K562 (cell line): ENCODE results near the gene ALDH3B2. TPM values are rescaled to one million over a fixed set of nuclear protein-coding genes. Genes with fewer than 3 reads are reported as not detected.

Experiments
- NR2C1 ChIP-seq, 2 experiments: fragments of 450-650 bp; IDR thresholded peaks; 2 replicates each; pipeline ENCODE4 v1.6.1; 2017; ENCODE audit warnings: mild to moderate bottlenecking in 2 of 2, antibody characterized with exemption in 1 of 2, inconsistent platforms in 1 of 2, missing compliant biosample characterization in 1 of 2, missing genetic modification characterization in 1 of 2
- NR4A1 ChIP-seq, 2 experiments: fragments of 250-450 bp in 1 of 2; fragments of 450-650 bp in 1 of 2; sonication (Bioruptor Pico) in 1 of 2; IDR thresholded peaks; 2 replicates each; pipeline versions ENCODE4 v1.4.0 to v1.6.1; 2016 to 2020; ENCODE audit warnings: mild to moderate bottlenecking in 2 of 2, missing compliant biosample characterization in 1 of 2, missing genetic modification characterization in 1 of 2, moderate library complexity in 1 of 2
- RUNX1 ChIP-seq: sonication (generic); IDR thresholded peaks from 2 replicates; pipeline ENCODE4 v1.6.1; 2016; ENCODE audit warnings: antibody characterized with exemption, low read depth
- SIRT6 ChIP-seq: IDR thresholded peaks from one replicate; pipeline ENCODE4 v1.6.1; 2012; ENCODE audit warnings: low read depth, mild to moderate bottlenecking, control low read depth, inconsistent platforms, low read length, moderate library complexity
- ZKSCAN1 ChIP-seq: fragments of 150-350 bp; IDR thresholded peaks from 2 replicates; pipeline ENCODE4 v1.6.1; 2016; ENCODE audit warnings: low read depth, low read length
- polyA plus RNA-seq, 8 experiments: library from polyadenylated mRNA; depleted of rRNA in 4 of 8; stranded (reverse) in 5 of 8; unstranded in 3 of 8; fragments of >200 nt; fragmentation: Nextera tagmentation in 2 of 8; fragmentation: Illumina TruSeq in 1 of 8; extraction: Ambion mirVana in 2 of 8; extraction: Trizol in 1 of 8; gene quantifications; 2 replicates each; pipeline versions ENCODE4 v1.2.1 to v1.2.3, GENCODE V29; 2011 to 2014; ENCODE audit warnings: inconsistent platforms in 1 of 8, missing spikeins in 1 of 8
- total RNA-seq, 7 experiments: library from RNA; depleted of rRNA in 6 of 7; stranded (reverse); fragments of >200 nt in 6 of 7; fragmentation: Illumina TruSeq in 2 of 7; extraction: Trizol in 2 of 7; gene quantifications; 2 replicates each; pipeline versions ENCODE4 v1.2.1 to v1.2.3, GENCODE V29; 2011 to 2021; ENCODE audit warnings: low replicate concordance in 1 of 7
- TF ChIP-seq, protein P1 (sequence below), 2 experiments: fragments of 450-650 bp; IDR thresholded peaks; 2 replicates each; pipeline ENCODE4 v1.6.1; 2016
- TF ChIP-seq, protein P2 (sequence below): fragments of 250-450 bp; sonication (Bioruptor Pico); IDR thresholded peaks from 2 replicates; pipeline ENCODE4 v1.8.0; 2021; ENCODE audit warnings: moderate library complexity, mild to moderate bottlenecking, inconsistent platforms
- TF ChIP-seq, protein P3 (sequence below): sonication (generic); formaldehyde crosslinking; IDR thresholded peaks from 2 replicates; pipeline ENCODE4 v1.8.1; 2023; ENCODE audit warnings: mild to moderate bottlenecking, missing genetic modification reagents, moderate library complexity
- TF ChIP-seq, protein P4 (sequence below): sonication (generic); formaldehyde crosslinking; IDR thresholded peaks from 2 replicates; pipeline ENCODE4 v1.8.0; 2023; ENCODE audit warnings: missing genetic modification reagents, mild to moderate bottlenecking, borderline replicate concordance
- TF ChIP-seq, protein P5 (sequence below), 3 experiments: fragments of 200-800 bp in 1 of 3; fragments of 250-450 bp in 1 of 3; fragments of 450-650 bp in 1 of 3; sonication (Bioruptor Pico) in 1 of 3; sonication (Bioruptor generic) in 1 of 3; formaldehyde crosslinking in 1 of 3; IDR thresholded peaks; 2 replicates each; pipeline versions ENCODE4 v1.6.1 to v1.8.0; 2016 to 2022; ENCODE audit warnings: mild to moderate bottlenecking in 2 of 3, missing genetic modification characterization in 2 of 3, missing compliant biosample characterization in 1 of 3, moderate library complexity in 1 of 3

Gene ALDH3B2
- total and polyA plus RNA-seq, 9 of the 15 experiments (the other 6 are each of a cell fraction or from before 2014, with no cell fraction given): not detected

DNA sequence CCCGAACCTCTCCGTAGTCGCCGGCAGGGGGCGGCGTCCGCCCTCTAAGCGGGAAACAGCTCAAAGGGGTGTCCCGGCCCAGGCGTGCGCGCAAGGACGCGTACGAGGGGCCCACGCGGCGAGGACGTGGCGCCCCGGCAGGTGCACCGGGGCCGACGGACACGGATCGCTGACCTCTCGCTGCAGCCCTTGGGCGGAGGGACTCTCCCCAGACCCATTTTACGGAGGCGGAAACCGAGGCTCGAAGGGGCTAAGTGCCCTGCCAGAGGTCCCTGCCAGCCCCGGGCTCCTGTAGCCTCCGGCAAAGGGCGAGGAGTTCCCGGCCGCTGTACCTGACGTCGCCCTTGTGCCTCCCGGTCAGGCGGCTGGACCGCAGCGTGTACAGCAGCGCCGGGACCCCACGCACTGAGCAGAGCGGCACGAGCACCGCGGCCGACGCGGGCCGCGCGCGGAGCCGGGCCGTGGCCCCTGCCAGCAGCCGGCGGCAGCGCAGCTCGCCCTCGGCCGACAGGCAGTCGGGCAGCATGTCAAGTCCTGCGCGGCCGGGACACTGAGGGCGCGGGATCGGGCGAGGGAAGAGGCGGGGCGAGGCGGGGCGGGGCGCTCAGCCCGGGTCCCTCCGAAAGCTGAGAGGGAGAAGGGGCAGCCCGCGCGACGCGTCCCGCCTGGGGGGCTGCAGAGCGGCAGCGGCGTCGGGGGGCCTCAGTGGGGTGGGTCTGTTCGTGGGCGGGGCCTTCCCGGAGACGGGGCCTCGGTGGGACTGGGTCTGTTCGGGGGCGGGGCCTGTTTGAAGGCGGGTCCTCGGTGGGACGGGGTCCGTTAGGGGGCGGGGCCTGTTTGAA lies 44.8 kb downstream of the ALDH3B2 start, which contains the start of gene NUDT8 (continued):
- TF ChIP-seq, protein P1, sequence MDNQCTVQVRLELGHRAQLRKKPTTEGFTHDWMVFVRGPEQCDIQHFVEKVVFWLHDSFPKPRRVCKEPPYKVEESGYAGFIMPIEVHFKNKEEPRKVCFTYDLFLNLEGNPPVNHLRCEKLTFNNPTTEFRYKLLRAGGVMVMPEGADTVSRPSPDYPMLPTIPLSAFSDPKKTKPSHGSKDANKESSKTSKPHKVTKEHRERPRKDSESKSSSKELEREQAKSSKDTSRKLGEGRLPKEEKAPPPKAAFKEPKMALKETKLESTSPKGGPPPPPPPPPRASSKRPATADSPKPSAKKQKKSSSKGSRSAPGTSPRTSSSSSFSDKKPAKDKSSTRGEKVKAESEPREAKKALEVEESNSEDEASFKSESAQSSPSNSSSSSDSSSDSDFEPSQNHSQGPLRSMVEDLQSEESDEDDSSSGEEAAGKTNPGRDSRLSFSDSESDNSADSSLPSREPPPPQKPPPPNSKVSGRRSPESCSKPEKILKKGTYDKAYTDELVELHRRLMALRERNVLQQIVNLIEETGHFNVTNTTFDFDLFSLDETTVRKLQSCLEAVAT (IDR thresholded peaks at IDR 0.05): no peak
- TF ChIP-seq RUNX1 (no peak), SIRT6 (no peak), ZKSCAN1 (no peak), NR4A1 (CRISPR knock-in tag; IDR thresholded peaks at IDR 0.05) (no peak), NR4A1 (tag; IDR thresholded peaks at IDR 0.05) (peak; percentile 66; the same call in 1 of the 2 replicates), NR2C1 (IDR thresholded peaks at IDR 0.05) (no peak), NR2C1 (tag; IDR thresholded peaks at IDR 0.05) (no peak)
- TF ChIP-seq, protein P2, sequence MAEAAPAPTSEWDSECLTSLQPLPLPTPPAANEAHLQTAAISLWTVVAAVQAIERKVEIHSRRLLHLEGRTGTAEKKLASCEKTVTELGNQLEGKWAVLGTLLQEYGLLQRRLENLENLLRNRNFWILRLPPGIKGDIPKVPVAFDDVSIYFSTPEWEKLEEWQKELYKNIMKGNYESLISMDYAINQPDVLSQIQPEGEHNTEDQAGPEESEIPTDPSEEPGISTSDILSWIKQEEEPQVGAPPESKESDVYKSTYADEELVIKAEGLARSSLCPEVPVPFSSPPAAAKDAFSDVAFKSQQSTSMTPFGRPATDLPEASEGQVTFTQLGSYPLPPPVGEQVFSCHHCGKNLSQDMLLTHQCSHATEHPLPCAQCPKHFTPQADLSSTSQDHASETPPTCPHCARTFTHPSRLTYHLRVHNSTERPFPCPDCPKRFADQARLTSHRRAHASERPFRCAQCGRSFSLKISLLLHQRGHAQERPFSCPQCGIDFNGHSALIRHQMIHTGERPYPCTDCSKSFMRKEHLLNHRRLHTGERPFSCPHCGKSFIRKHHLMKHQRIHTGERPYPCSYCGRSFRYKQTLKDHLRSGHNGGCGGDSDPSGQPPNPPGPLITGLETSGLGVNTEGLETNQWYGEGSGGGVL: no peak
- TF ChIP-seq, protein P3, sequence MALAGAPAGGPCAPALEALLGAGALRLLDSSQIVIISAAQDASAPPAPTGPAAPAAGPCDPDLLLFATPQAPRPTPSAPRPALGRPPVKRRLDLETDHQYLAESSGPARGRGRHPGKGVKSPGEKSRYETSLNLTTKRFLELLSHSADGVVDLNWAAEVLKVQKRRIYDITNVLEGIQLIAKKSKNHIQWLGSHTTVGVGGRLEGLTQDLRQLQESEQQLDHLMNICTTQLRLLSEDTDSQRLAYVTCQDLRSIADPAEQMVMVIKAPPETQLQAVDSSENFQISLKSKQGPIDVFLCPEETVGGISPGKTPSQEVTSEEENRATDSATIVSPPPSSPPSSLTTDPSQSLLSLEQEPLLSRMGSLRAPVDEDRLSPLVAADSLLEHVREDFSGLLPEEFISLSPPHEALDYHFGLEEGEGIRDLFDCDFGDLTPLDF (CRISPR knock-in tag): peak; percentile 86
- TF ChIP-seq, protein P4, sequence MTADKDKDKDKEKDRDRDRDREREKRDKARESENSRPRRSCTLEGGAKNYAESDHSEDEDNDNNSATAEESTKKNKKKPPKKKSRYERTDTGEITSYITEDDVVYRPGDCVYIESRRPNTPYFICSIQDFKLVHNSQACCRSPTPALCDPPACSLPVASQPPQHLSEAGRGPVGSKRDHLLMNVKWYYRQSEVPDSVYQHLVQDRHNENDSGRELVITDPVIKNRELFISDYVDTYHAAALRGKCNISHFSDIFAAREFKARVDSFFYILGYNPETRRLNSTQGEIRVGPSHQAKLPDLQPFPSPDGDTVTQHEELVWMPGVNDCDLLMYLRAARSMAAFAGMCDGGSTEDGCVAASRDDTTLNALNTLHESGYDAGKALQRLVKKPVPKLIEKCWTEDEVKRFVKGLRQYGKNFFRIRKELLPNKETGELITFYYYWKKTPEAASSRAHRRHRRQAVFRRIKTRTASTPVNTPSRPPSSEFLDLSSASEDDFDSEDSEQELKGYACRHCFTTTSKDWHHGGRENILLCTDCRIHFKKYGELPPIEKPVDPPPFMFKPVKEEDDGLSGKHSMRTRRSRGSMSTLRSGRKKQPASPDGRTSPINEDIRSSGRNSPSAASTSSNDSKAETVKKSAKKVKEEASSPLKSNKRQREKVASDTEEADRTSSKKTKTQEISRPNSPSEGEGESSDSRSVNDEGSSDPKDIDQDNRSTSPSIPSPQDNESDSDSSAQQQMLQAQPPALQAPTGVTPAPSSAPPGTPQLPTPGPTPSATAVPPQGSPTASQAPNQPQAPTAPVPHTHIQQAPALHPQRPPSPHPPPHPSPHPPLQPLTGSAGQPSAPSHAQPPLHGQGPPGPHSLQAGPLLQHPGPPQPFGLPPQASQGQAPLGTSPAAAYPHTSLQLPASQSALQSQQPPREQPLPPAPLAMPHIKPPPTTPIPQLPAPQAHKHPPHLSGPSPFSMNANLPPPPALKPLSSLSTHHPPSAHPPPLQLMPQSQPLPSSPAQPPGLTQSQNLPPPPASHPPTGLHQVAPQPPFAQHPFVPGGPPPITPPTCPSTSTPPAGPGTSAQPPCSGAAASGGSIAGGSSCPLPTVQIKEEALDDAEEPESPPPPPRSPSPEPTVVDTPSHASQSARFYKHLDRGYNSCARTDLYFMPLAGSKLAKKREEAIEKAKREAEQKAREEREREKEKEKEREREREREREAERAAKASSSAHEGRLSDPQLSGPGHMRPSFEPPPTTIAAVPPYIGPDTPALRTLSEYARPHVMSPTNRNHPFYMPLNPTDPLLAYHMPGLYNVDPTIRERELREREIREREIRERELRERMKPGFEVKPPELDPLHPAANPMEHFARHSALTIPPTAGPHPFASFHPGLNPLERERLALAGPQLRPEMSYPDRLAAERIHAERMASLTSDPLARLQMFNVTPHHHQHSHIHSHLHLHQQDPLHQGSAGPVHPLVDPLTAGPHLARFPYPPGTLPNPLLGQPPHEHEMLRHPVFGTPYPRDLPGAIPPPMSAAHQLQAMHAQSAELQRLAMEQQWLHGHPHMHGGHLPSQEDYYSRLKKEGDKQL (CRISPR knock-in tag): no peak
- TF ChIP-seq, protein P5, sequence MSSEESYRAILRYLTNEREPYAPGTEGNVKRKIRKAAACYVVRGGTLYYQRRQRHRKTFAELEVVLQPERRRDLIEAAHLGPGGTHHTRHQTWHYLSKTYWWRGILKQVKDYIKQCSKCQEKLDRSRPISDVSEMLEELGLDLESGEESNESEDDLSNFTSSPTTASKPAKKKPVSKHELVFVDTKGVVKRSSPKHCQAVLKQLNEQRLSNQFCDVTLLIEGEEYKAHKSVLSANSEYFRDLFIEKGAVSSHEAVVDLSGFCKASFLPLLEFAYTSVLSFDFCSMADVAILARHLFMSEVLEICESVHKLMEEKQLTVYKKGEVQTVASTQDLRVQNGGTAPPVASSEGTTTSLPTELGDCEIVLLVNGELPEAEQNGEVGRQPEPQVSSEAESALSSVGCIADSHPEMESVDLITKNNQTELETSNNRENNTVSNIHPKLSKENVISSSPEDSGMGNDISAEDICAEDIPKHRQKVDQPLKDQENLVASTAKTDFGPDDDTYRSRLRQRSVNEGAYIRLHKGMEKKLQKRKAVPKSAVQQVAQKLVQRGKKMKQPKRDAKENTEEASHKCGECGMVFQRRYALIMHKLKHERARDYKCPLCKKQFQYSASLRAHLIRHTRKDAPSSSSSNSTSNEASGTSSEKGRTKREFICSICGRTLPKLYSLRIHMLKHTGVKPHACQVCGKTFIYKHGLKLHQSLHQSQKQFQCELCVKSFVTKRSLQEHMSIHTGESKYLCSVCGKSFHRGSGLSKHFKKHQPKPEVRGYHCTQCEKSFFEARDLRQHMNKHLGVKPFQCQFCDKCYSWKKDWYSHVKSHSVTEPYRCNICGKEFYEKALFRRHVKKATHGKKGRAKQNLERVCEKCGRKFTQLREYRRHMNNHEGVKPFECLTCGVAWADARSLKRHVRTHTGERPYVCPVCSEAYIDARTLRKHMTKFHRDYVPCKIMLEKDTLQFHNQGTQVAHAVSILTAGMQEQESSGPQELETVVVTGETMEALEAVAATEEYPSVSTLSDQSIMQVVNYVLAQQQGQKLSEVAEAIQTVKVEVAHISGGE (CRISPR knock-in tag; IDR thresholded peaks at IDR 0.05): no peak
